HepG2 (cell line): ENCODE results near the gene PGAP3. TPM values are rescaled to one million over a fixed set of nuclear protein-coding genes. Genes with fewer than 3 reads are reported as not detected.

ENCODE experiments used
- ARID2 ChIP-seq: sonication (generic); formaldehyde crosslinking; IDR thresholded peaks from 2 replicates; pipeline ENCODE4 v1.8.1; 2022; ENCODE audit warnings: mild to moderate bottlenecking, missing genetic modification reagents, borderline replicate concordance
- ATF3 ChIP-seq: sonication (generic); formaldehyde crosslinking; IDR thresholded peaks from 2 replicates; pipeline ENCODE4 v1.4.0; 2020; ENCODE audit warnings: missing genetic modification reagents
- E2F5 ChIP-seq: sonication (generic); formaldehyde crosslinking; conservative IDR thresholded peaks from 2 replicates; pipeline ENCODE4 v1.4.0; 2020; ENCODE audit warnings: missing genetic modification reagents
- ERF ChIP-seq: IDR thresholded peaks from 2 replicates; pipeline ENCODE4 v1.6.1; 2018; ENCODE audit warnings: missing biosample characterization, missing genetic modification reagents
- FOXK2 ChIP-seq: fragments of 450-650 bp; IDR thresholded peaks from 2 replicates; pipeline ENCODE4 v1.6.1; 2016
- HOXA5 ChIP-seq: sonication (generic); formaldehyde crosslinking; IDR thresholded peaks from 2 replicates; pipeline ENCODE4 v1.4.0; 2020; ENCODE audit warnings: missing genetic modification reagents
- MBD4 ChIP-seq: IDR thresholded peaks from 2 replicates; pipeline ENCODE4 v1.6.1; 2012; ENCODE audit warnings: low read length, inconsistent platforms, borderline replicate concordance
- MXI1 ChIP-seq: IDR thresholded peaks from 3 replicates; pipeline ENCODE4 v1.6.1; 2012; ENCODE audit warnings: low read depth, low read length, inconsistent platforms, borderline replicate concordance
- NFYB ChIP-seq: sonication (generic); formaldehyde crosslinking; IDR thresholded peaks from 2 replicates; pipeline ENCODE4 v1.4.0; 2020; ENCODE audit warnings: missing genetic modification reagents
- REST ChIP-seq, 2 experiments: IDR thresholded peaks; 2 replicates each; pipeline ENCODE4 v1.6.1; 2011 to 2012; ENCODE audit warnings: low read length in 2 of 2, borderline replicate concordance in 1 of 2, low read depth in 1 of 2, mild to moderate bottlenecking in 1 of 2, moderate library complexity in 1 of 2
- SIX1 ChIP-seq: sonication (generic); formaldehyde crosslinking; IDR thresholded peaks from 2 replicates; pipeline ENCODE4 v1.4.0; 2020; ENCODE audit warnings: missing genetic modification reagents, borderline replicate concordance
- SMC3 ChIP-seq: IDR thresholded peaks from 2 replicates; pipeline ENCODE4 v1.6.1; 2011; ENCODE audit warnings: low read length, improper control_type of control experiment
- ZBTB4 ChIP-seq: sonication (generic); formaldehyde crosslinking; IDR thresholded peaks from 2 replicates; pipeline ENCODE4 v1.4.0; 2020; ENCODE audit warnings: missing genetic modification reagents, mild to moderate bottlenecking, borderline replicate concordance
- ZNF256 ChIP-seq: sonication (generic); formaldehyde crosslinking; conservative IDR thresholded peaks from 2 replicates; pipeline ENCODE4 v1.4.0; 2020; ENCODE audit warnings: missing genetic modification reagents
- ZNF275 ChIP-seq: sonication (generic); formaldehyde crosslinking; IDR thresholded peaks from 2 replicates; pipeline ENCODE4 v1.8.0; 2022; ENCODE audit warnings: missing genetic modification reagents, mild to moderate bottlenecking, inconsistent platforms, borderline replicate concordance
- ZNF710 ChIP-seq: sonication (generic); formaldehyde crosslinking; IDR thresholded peaks from 2 replicates; pipeline ENCODE4 v1.5.0; 2020; ENCODE audit warnings: mild to moderate bottlenecking, missing genetic modification reagents, borderline replicate concordance
- polyA plus RNA-seq, 8 experiments: library from polyadenylated mRNA; depleted of rRNA in 3 of 8; stranded (reverse) in 7 of 8; unstranded in 1 of 8; fragments of >200 nt; fragmentation: Illumina TruSeq in 4 of 8; extraction: Trizol in 4 of 8; gene quantifications; 2 replicates each; pipeline versions ENCODE4 v1.2.1 to v1.2.3, GENCODE V29; 2011 to 2016; ENCODE audit warnings: low read depth in 4 of 8, missing spikeins in 1 of 8, mixed read lengths in 1 of 8; ENCODE audit not compliant: insufficient read depth in 1 of 8
- total RNA-seq, 5 experiments: library from RNA; depleted of rRNA; stranded (reverse); fragments of >200 nt; fragmentation: Illumina TruSeq; extraction: Trizol; gene quantifications; 2 replicates each; pipeline ENCODE4 v1.2.3, GENCODE V29; 2016; ENCODE audit warnings: low read depth in 1 of 5

Gene PGAP3
- total and polyA plus RNA-seq, 2 of the 13 experiments (the other 11 are each of a cell fraction or from before 2014, with no cell fraction given): 11.9 to 14.6 TPM

GRCh38 chr17:39621523-39622379 lies 66.1 kb downstream of the PGAP3 start (continued):
- TF ChIP-seq ZNF710 (CRISPR knock-in tag) (no peak; the same call in 1 of the 2 replicates), MBD4 (no peak), ZBTB4 (CRISPR knock-in tag) (0 out of 2 replicates have a peak, but pooled peaks have one; percentile 47), ZNF275 (0 out of 2 replicates have a peak, but pooled peaks have one; percentile 19), ERF (CRISPR knock-in tag) (peak; percentile 92), ZNF256 (CRISPR knock-in tag) (0 out of 2 replicates have a peak, but pooled peaks have one; percentile 55), ATF3 (CRISPR knock-in tag) (peak; percentile 64), FOXK2 (no peak), ARID2 (CRISPR knock-in tag) (no peak), MXI1 (peak; percentile 36; the same call in 1 of the 3 replicates), NFYB (CRISPR knock-in tag) (no peak), SMC3 (peak; percentile 98), REST (IDR thresholded peaks at IDR 0.05; ENCODE audit: borderline replicate concordance in 1 of 2, low read depth in 1 of 2, low read length in 2 of 2) (peak; percentile 38 to 89), E2F5 (no peak), HOXA5 (CRISPR knock-in tag) (peak; percentile 78; the same call in 1 of the 2 replicates), SIX1 (CRISPR knock-in tag) (peak; percentile 39; the same call in 1 of the 2 replicates)
